Lung microvascular endothelial cell (primary cell): ENCODE results near the gene OPN1LW. TPM values are rescaled to one million over a fixed set of nuclear protein-coding genes. Genes with fewer than 3 reads are reported as not detected.
A peak's percentile ranks its signal among the peaks of the same experiment; 100 is the strongest.
"Not testable (repeated sequence)": the region's sequence is repeated elsewhere in the genome, so short reads cannot be mapped to it uniquely, and the experiment has no call there.

Experiments
- DNase-seq, 2 donors: peaks; one replicate each; pipeline versions ENCODE4 v3.0.0 to v3.0.0-alpha.2; 2010; ENCODE audit warnings: low read depth in 2 of 2
- total RNA-seq: library from RNA; depleted of rRNA; stranded (reverse); fragments of >200 nt; gene quantifications from 2 replicates; pipeline ENCODE4 v1.2.1, GENCODE V29; 2014

Gene OPN1LW
- 0.22 and 0.60 TPM in 2 replicates for total RNA-seq

DNA sequence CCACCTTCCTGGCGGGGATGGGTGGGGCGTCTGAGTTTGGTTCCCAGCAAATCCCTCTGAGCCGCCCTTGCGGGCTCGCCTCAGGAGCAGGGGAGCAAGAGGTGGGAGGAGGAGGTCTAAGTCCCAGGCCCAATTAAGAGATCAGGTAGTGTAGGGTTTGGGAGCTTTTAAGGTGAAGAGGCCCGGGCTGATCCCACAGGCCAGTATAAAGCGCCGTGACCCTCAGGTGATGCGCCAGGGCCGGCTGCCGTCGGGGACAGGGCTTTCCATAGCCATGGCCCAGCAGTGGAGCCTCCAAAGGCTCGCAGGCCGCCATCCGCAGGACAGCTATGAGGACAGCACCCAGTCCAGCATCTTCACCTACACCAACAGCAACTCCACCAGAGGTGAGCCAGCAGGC, at the start of gene OPN1LW:
OPN1LW (plus strand) TSS at position 234 of the 400 bp plus-strand sequence; CDS start at position 275, 41 bp downstream.
- DNase-seq: not testable (repeated sequence)

DNA sequence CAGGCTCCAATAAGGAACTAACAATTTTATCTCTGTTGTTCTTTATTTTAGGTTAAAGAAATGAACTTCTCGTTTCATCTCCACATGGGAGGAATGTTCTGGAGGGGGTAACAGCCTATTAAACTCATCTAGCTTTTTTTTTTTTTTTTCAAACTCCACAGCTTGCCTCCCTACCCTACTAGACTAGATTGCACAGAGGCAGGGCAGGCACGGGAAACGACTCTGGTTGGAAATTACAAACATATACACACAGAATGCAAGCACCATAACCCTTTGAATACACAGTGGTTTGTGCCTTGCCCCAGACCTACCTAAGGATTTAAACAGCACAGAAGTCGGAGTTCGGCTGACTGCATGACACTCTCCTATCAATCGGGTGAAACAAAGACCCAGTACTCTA, 49.2 kb upstream of the OPN1LW start:
- DNase-seq: no peak

DNA sequence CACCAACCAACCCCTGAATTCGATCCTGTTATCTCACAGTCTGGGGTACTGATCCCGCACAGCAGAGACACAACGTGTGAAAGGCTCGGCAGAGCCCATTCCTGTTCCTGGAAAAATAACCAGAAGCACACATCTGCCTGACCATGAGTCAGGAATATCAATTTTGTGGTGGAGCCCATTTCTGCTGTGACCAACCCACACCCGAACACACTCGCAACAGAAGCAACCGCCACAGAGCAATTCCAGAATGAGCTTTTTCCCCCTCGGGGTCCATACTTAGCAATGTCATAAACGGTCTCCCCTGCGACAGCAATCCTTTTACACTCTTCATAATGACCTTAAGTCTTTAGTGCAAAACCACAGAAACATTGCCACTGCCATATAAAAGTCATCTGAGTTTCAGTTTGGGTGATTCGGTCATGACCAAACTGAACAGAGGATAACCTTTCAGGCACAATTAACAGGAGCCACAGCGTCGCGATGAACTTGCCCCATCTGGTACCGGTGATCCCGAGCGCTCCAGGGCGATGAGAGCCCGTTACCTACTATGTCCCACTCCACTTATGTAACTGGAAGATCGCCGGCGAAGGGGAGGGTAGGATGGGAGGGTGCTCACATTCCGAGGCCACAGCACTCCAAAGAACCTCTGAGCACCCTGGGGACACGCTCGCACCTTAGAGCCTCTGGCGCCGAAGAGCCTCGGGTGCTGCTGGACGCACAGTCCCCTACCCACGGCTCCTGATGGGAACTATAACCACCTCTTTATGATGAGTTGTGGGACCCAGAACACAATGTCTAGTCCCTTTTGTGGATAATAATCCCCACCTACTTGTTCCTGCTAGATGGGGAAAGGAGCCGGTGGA, 47.7 kb upstream of the OPN1LW start:
- DNase-seq: peak; percentile 16 to 27

DNA sequence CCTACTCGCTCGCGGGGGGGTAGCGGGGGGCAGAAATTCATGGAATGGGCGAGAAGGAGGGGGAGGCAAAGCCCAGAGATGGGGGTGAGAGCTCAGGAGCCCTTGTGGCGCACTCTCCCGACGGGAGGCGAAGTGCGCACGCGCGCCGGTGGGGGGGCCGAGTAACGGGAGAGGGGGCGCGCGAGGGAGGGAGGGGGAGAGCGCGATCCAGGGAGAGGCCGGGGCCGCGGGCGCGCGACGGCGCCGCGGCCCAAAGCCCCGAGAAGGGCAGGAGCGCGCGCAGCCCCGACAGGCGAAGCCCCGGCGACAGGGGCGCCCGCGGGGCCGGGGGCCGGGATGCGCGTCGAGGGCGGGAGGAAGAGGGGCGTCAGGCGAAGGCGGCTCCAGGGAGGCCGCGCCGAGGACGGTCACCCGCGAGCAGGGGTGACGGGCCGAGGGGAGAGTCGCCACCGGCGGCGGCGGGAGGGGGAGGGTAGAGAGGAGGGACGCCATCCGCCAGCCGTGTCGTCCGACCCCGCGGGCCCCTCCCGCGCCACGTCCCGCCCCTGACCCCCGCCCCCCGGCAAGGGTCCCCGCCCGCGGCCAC, 46.9 kb upstream of the OPN1LW start:
- DNase-seq: peak; percentile 72 to 84

DNA sequence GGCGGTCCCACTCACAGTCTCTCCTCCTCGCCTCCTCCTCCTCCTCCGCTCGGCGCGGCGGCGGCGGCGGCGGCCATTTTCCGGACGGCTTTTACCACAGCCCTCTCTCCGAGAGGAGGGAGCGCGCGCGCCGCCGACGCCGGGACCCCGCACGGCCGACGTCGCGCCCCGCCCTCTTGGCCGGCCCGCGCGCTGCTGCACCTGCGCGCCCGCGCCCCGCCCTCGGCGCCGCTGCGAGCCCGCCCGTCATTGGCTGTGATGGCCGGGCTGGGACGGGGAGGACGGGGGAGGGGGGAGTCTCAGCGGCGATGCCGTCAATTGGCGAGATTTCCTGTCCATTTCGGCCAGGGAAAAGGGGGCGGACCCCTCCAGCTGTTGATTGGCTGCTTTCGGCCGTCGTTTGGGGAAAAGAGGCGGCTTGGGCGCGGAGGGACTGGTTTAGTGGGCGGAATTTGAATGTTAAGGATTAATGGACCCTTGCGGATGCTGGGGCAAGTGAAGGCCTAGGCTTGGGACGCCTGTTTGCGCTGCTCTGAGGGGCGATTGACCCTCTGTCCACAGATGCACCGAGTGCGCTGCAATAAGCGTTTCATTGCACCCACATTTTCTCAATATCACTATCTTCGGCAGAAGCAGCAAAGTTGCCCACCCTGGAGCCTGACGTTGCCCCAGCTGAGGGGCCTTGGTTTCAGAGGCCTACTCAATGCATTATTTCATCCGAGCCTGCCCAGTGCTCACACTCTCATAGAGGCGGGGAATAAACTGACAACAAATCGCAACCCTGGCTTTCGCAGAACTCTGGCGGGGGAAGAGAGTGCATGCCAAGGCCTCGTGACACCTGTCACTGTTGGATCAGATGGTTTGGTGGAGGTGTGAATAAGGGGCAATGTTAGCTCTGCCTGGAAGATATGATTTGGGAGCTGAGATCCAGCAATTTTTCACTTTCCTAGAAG, 46.2 kb upstream of the OPN1LW start, which contains the start of gene MECP2:
MECP2 (minus strand) TSS at position 129 of the 953 bp plus-strand sequence.
- DNase-seq: peak; percentile 92 to 95

DNA sequence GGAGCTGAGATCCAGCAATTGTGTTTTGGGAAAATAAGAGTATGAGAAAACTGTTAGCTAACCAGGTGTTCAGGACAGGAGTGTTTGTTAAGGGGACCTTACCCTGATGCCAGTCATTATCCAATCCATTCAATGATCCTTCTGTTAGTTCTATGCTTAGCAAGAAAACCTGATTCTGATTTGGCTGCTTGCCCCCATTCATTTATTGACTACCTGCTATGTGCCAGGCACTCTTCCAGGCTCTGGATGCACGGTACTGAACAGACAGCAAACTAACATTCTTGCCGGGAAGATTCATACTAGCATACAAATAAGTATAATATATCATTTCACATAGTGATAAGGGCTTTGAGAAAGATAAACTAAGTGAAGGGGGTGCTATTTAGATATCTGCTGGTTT, 45.5 kb upstream of the OPN1LW start:
- DNase-seq: no peak

DNA sequence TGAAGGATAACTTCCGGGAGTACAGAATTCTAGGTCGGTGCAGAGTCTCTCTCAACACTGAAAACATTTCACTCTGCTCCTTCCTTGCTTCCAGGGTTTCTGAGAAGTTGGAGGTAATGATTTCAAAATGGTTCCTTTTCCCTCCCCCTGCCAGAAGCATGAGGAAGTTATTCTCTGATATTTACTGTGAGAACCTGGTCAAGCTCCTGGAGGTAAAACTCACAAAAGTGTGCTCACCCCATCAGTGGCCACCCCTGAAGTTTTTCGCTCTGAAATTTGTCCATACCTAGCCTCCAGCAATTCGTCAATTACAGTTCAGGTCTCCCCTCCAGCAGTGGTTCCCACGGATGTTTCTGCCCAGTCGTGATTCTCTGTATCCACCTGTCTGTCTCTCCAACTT, 30.3 kb upstream of the OPN1LW start:
- no peak for DNase-seq

DNA sequence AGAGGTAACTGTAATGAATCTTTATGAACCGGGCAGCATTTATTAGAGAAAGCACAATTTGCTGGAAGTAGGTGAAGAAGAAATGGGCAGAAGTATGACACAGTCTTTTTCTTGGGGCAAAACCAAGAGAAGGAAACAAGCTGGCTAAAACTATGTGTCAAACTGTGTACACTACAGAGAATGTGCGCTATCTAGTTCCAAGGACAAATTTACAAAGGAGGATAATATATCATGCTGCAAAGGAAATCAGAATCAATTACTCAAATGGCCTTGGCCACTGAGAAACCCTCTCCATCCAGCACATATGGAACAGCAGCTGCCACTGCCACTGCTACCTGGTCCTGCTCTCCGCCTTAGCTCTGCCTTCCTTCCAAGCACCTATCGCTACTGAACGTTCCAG, 29.4 kb upstream of the OPN1LW start:
- no peak for DNase-seq

DNA sequence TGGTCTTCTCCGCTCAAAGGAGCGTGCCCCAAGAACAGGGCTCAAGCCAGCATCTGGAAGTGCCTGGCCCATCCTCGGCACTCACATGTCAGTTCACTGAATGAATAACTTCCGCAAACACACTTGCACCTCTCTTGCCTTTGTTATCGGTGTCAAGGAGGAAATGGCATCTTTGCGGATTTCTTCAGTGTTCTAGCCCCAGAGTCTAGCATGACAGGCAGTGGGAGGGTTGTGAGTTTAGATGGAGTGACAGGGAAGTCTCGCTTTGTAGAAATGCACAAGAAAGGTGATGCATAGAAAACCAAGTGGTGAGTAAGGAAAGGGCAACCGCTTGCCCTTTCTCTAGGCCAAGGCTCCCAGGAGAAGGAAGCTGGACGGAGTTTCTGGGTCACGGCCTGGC, 29.0 kb upstream of the OPN1LW start:
- no peak for DNase-seq

DNA sequence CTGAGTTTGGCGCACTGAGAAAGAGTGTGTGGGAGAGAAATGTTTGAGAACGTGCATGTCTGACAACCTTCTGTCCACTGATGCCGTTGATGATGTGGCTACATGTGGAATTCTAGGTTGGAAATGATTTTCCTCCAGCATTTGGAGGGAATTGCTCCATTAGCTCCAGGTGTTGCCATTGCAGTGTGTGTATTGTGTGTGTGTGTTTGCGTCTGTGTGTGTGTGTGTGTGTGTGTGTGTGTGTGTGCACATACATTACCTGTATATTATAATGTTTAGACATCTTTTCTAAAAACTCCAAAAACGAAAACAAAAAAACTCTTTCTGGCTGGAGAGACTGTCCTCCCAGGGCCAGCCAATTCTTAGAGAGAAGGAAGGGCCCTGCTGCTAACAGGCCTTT, 28.3 kb upstream of the OPN1LW start:
- DNase-seq: no peak

DNA sequence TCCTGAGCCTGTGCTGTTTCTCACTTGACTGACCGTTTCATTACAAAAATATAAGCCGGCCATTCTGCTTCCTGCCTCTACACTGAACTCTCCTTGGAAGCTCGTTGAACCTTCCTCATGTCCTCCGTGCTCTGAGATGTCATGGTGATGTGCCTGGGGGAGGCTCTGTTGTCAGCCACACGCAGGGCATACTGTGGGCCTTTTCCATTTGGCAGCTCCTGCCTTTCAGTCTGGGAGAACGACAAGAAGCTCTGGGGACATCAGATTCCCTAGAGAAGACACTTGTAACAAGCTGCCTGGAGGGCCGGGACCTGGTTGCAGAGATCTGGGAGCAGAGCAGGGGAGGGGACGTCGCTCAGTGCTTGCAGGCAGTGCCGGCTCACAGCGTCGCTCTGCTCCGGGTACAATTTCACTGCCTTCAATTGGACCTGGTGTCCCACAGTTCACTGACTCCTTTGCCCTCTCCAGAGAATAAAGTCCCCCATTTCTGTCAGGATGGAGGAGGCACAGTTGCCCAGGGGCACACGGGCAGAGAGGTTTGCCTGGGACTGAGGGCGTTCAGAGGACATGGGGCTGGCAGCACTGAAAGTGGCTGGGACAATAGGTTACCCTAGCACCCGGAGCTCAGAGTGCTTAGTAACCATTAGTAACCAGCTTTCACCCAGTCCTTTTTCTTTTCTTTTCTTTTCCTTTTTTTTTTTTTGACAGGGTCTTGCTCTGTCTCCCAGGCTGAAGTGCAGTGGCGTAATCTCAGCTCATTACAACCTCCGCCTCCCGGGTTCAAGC, 27.4 kb upstream of the OPN1LW start:
- no peak for DNase-seq

DNA sequence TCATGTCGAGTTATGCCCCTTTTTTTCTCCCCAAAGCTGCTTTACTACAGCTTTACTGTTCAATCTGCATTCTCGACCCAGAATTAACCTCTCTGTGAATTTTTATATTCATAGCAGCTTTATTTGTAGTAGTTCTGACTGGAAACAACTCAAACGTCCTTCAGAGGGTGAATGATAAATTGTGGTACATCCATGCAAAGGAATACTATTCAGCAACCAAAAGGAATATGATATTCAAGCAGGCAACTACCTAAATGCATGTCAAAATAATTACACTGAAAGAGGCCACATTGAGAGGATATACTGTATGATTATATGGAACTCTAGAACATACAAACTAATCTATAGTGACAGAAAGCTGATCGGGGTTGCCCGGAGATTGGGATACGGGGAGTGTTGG, 26.5 kb upstream of the OPN1LW start:
- no peak for DNase-seq

DNA sequence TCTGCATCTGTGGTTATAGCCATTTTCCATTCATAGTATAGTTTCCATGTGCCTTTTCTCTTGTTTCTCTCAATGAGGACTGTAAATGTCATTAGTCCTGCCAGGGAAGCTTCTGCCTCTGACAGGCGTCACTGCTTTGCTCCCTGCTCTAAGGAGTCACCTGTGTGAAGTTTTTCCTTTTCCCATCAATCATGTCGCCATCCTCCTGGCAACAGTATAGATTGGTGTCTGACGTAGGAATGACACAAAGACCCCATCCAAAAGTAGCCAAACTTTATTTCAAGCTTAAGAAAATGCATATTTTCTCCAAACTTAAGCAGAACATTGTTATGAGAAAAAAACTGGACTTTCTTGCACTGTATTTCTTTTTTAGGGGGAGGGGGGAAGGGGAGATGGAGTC, 23.5 kb upstream of the OPN1LW start:
- no peak for DNase-seq

DNA sequence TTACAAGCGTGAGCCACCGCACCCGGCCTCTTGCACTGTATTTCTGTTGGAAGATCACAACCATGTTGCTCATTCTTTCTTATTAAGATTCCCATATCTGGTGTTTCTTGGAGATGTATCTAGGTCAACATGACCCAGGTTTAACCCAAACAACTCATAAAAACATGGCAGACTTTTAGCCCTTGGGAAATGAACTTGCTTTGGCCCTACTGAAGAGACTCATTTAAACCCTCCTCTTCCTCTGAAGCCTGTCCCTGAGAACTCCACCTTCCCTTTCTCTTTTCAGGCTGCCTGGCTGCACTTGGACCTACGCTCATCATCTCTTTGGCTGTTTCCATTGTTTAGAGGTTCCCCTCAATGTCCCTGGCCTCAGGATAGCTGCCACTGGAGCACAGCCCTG, 22.8 kb upstream of the OPN1LW start:
- DNase-seq: no peak

DNA sequence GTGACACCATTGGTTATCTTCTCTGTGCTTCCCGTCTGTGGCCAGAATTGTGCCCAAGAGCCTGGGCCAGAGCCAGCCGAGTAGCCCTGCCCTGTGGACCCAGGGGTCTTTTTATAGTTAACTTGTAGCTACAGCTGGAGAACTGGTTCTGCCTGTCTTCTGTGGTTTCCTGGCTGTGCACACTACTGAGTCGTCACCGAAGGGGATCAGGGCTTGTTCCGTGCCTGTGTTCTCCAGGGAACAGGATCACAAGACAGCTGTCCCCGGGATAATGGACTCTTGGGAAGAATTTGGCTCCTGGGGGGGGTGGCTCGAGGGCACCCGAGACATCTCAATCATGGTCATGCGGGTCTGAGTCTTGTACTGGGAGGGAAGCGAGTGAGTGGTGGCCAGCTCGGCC, 22.1 kb upstream of the OPN1LW start:
- DNase-seq: peak in 1 of 2 donors; percentile 5

DNA sequence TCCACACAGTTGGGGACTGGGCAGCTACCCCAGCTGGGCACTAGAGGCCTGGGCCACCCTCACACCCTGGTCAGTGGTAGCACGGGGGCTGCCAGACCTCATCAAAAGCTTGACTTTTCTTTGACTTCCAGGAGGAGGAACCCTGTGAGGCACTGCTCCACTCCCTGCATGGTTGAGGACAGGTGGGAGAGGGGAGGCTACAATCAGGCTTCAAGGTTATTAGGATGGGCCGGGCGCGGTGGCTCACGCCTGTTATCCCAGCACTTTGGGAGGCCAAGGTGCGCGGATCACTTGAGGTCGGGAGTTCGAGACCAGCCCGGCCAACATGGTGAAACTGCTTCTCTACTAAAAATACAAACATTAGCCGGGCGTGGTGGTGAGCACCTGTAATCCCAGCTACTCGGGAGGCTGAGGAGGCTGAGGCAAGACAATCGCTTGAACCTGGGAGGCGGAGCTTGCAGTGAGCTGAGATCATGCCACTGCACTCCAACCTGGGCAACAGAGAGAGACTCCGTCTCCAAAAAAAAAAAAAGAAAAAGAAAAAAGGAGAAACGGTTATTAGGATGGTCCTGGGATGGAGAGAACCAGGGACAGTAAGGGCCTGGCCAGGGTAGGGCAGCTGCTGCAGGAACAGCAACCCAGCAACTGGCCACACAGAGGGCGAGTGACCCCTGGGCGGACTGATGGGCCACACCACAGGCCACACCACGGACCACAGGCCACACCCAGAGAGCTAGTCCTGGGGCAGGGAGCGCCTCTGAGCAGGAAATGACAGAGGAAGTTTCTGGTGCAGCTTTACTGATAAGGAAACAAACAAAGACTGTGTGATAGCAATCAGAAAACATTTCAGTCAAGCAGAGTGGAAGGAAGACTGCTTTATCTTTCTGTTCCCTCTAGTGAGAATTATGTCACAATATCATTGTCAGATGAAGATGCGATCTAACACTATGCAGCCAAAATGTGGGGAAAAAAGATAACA, 20.5 kb upstream of the OPN1LW start:
- peak; percentile 46 to 65 for DNase-seq

DNA sequence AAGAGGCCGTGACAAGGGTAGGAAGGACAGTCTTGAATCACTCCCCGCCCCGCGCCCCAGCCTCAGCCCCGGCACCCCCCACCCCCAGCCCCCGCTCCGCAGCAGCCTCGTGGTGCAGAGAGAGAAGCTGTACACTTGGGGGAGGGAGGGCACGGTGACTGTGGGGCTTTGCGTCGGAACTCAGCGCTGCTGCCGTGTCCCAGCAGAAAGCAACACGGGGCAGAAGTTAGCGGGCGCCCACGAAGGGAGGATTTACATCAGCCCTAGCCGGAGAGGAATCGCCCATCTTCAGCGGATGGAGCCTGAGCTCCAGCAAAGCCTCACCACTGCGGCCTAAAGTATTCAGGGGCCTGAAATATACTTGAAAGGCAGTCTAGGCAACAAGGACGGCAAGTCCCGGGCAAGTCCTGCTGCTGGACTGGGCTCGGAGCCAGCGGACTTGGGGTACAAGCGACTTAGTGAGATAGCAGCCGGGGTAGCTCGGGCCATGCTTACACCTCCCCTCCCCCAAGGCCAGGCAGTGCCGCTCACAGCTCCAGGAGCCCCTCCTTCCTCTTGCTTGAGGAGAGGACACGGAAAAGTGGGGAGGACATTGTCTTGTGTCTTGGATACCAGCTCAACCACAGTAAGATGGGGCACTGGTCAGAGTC, 18.5 kb upstream of the OPN1LW start:
- DNase-seq: no peak

DNA sequence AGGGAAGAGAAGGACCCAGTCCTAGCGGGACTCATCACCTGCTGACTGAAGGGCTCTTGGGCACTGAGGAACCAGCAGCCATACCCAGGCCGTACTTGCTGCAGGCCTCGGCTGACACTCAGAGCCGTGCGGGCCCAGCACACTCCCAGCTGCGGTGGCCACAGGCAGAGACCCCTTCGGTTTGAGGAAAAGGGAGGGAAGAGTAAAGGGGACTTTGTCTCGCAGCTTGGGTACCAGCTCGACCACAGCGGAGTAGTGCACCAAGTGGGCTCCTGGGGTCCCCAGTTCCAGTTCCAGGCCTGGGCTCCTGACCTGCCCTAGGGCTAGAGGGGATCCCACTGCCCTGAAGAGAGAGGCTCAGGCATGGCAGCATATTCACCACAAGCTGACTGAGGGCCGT, 17.9 kb upstream of the OPN1LW start:
- no peak for DNase-seq

DNA sequence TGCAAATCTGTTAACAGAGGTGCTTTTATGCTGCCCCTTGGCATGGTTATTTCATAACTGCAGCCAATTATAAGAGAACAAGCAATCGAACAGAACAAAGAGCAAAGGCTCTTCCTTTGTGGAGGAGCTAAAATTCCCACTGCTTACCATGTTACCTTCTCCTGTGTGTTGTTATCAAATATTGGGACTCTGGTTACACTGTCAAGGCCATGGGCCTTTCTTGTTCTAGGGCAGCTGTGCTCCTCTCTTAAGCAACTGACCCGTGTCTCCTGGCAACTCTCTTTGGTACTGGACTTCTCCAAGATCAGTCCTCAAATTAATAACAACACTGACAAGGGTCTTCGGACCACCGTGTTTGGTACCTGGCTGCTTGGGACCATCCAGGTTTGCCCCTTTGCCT, 12.1 kb upstream of the OPN1LW start:
- DNase-seq: no peak
